ENCODE data around the gene SLC6A20. TPM values are rescaled to one million over a fixed set of nuclear protein-coding genes. Genes with fewer than 3 reads are reported as not detected.

Gene SLC6A20
- total RNA-seq, 2 experiments from 2014 or later: not detected

- no peaks in the 10 kb centered on the region for H3K27me3 Mint-ChIP-seq
- DNase-seq (peak in 2 of 14 experiments; percentile 6 to 18), ATAC-seq (ENCODE audit: poor library complexity) (no peak)
- POLR2A ChIA-PET: interaction anchor here (1.2 kb wide), 1 partner anchor 12 kb away, joined by 3 read pairs; no protein-coding TSS in a partner anchor
- Histone ChIP-seq H3K9me3 (ENCODE audit: control insufficient read depth in 1 of 2, insufficient read depth in 1 of 2, low read length in 2 of 2) (no peaks in the 10 kb centered on the region), H3K27me3 (ENCODE audit: control insufficient read depth in 1 of 2, insufficient read depth in 2 of 2, low read length in 2 of 2) (no peaks in the 10 kb centered on the region), H3K36me3 (ENCODE audit: insufficient read depth, low read length) (no peaks in the 10 kb centered on the region), H3K4me1 (ENCODE audit: insufficient read depth, low read length) (peaks cover 8% of the 10 kb centered on the region), H3K27ac (ENCODE audit: low read depth in 1 of 2, low read length in 2 of 2) (no peak overlapping the region), H3K4me3 (ENCODE audit: low read length) (no peak overlapping the region)
- intact Hi-C loops (cut with DNase I, micrococcal nuclease): no loop called here
- no peak for TF ChIP-seq CTCF (IDR thresholded peaks at IDR 0.05)
- H3K4me3 Mint-ChIP-seq: no peak overlapping the region
- CTCF ChIA-PET: no interaction called here
- H3K27ac Mint-ChIP-seq: no peak overlapping the region
- peaks cover 8% of the 10 kb centered on the region for H3K4me1 Mint-ChIP-seq (ENCODE audit: low read depth)
- H3K9me3 Mint-ChIP-seq: no peaks in the 10 kb centered on the region
- no peaks in the 10 kb centered on the region for H3K36me3 Mint-ChIP-seq (ENCODE audit: low read depth)
Measured at GRCh38 chr3:45806072-45806471, 9.7 kb upstream of the SLC6A20 start.

- no peak overlapping the region for H3K4me3 Mint-ChIP-seq
- H3K36me3 Mint-ChIP-seq (ENCODE audit: low read depth): no peaks in the 10 kb centered on the region
- no peak overlapping the region for H3K27ac Mint-ChIP-seq
- no peaks in the 10 kb centered on the region for H3K36me3 ChIP-seq (ENCODE audit: insufficient read depth, low read length)
- no peaks in the 10 kb centered on the region for H3K9me3 Mint-ChIP-seq
- ChIA-PET POLR2A (no interaction called here), CTCF (no interaction called here)
- H3K27me3 ChIP-seq (ENCODE audit: control insufficient read depth in 1 of 2, insufficient read depth in 2 of 2, low read length in 2 of 2): peaks cover 0 to 5% of the 10 kb centered on the region in 2 experiments
- H3K9me3 ChIP-seq (ENCODE audit: control insufficient read depth in 1 of 2, insufficient read depth in 1 of 2, low read length in 2 of 2): no peaks in the 10 kb centered on the region
- DNase-seq (no peak), ATAC-seq (ENCODE audit: poor library complexity) (no peak)
- H3K4me1 ChIP-seq (ENCODE audit: insufficient read depth, low read length): peaks cover 8% of the 10 kb centered on the region
- H3K4me1 Mint-ChIP-seq (ENCODE audit: low read depth): peaks cover 8% of the 10 kb centered on the region
- intact Hi-C loops (cut with DNase I, micrococcal nuclease): no loop called here
- H3K27ac ChIP-seq (ENCODE audit: low read depth in 1 of 2, low read length in 2 of 2): no peak overlapping the region
- TF ChIP-seq CTCF (IDR thresholded peaks at IDR 0.05): no peak
- H3K4me3 ChIP-seq (ENCODE audit: low read length): no peak overlapping the region
- H3K27me3 Mint-ChIP-seq: peaks cover 15% of the 10 kb centered on the region
Measured at GRCh38 chr3:45803252-45803935, 7.1 kb upstream of the SLC6A20 start.

- no peak for ATAC-seq (ENCODE audit: poor library complexity)
- peaks cover 7 to 8% of the 10 kb centered on the region in 2 experiments for H3K27me3 ChIP-seq (ENCODE audit: control insufficient read depth in 1 of 2, insufficient read depth in 2 of 2, low read length in 2 of 2)
- H3K27ac ChIP-seq (ENCODE audit: low read depth in 1 of 2, low read length in 2 of 2): no peak overlapping the region
- ChIA-PET POLR2A (no interaction called here), CTCF (no interaction called here)
- no peaks in the 10 kb centered on the region for H3K36me3 ChIP-seq (ENCODE audit: insufficient read depth, low read length)
- no peak for DNase-seq
- H3K9me3 ChIP-seq (ENCODE audit: control insufficient read depth in 1 of 2, insufficient read depth in 1 of 2, low read length in 2 of 2): no peaks in the 10 kb centered on the region
- H3K4me1 Mint-ChIP-seq (ENCODE audit: low read depth): peaks cover 8% of the 10 kb centered on the region
- H3K4me3 ChIP-seq (ENCODE audit: low read length): no peak overlapping the region
- TF ChIP-seq CTCF (IDR thresholded peaks at IDR 0.05): no peak
- intact Hi-C loops (cut with DNase I, micrococcal nuclease): no loop called here
- H3K9me3 Mint-ChIP-seq: no peaks in the 10 kb centered on the region
- H3K36me3 Mint-ChIP-seq (ENCODE audit: low read depth): no peaks in the 10 kb centered on the region
- H3K4me3 Mint-ChIP-seq: no peak overlapping the region
- H3K27ac Mint-ChIP-seq: no peak overlapping the region
- H3K4me1 ChIP-seq (ENCODE audit: insufficient read depth, low read length): peaks cover 8% of the 10 kb centered on the region
- H3K27me3 Mint-ChIP-seq: peaks cover 25% of the 10 kb centered on the region
Measured at GRCh38 chr3:45802146-45802545, 5.8 kb upstream of the SLC6A20 start.

All from CD4-positive, alpha-beta T cell (primary cell).